Esophagus muscularis mucosa (tissue), 4 donors: Measurements from ENCODE around the gene PPDPF. TPM values are rescaled to one million over a fixed set of nuclear protein-coding genes. Genes with fewer than 3 reads are reported as not detected.

ENCODE experiments used
- DNase-seq: peaks from one replicate; pipeline ENCODE4 v3.0.0-alpha.2; 2017; ENCODE audit errors: extremely low spot score
- H3K27ac ChIP-seq, 4 donors: fragments of 200-600 bp; sonication (generic); replicated peaks in 1 of 4; 1 replicate in 3 of 4; 2 replicates in 1 of 4; pipeline ENCODE4 v1.5.1; 2016 to 2019; ENCODE audit warnings: mild to moderate bottlenecking in 1 of 4
- H3K27me3 ChIP-seq, 4 donors: fragments of 200-600 bp; sonication (generic); one replicate each; pipeline versions ENCODE4 v1.5.1 to v1.6.0; 2016 to 2019
- H3K36me3 ChIP-seq, 4 donors: fragments of 200-600 bp; sonication (generic); one replicate each; pipeline ENCODE4 v1.5.1; 2016 to 2019
- H3K4me1 ChIP-seq, 4 donors: fragments of 200-600 bp; sonication (generic); one replicate each; pipeline ENCODE4 v1.5.1; 2016 to 2019
- H3K4me3 ChIP-seq, 4 donors: fragments of 200-600 bp; sonication (generic); 1 replicate in 2 of 4; 2 replicates in 2 of 4; pipeline ENCODE4 v1.5.1; 2016 to 2019; ENCODE audit warnings: mild to moderate bottlenecking in 4 of 4, moderate library complexity in 1 of 4
- H3K9me3 ChIP-seq, 4 donors: fragments of 200-600 bp; sonication (generic); 1 replicate in 3 of 4; 2 replicates in 1 of 4; pipeline ENCODE4 v1.5.1; 2016 to 2019
- CTCF ChIP-seq, 3 experiments: fragments of 200-600 bp in 2 of 3; fragments of 450-650 bp in 1 of 3; sonication (generic) in 2 of 3; IDR thresholded peaks; one replicate each; pipeline ENCODE4 v1.5.1; 2017 to 2019; ENCODE audit warnings: antibody characterized with exemption in 3 of 3, mild to moderate bottlenecking in 2 of 3, moderate library complexity in 1 of 3
- EP300 ChIP-seq: sonication (generic); formaldehyde crosslinking; IDR thresholded peaks from one replicate; pipeline ENCODE4 v1.6.1; 2017; ENCODE audit warnings: antibody characterized with exemption
- POLR2A ChIP-seq: fragments of 450-650 bp; IDR thresholded peaks from one replicate; pipeline ENCODE4 v1.6.1; 2017; ENCODE audit warnings: antibody characterized with exemption, moderate library complexity, mild to moderate bottlenecking, low read depth
- POLR2AphosphoS5 ChIP-seq, 2 donors: sonication (generic); formaldehyde crosslinking; IDR thresholded peaks; one replicate each; pipeline ENCODE4 v1.6.1; 2017; ENCODE audit warnings: antibody characterized with exemption in 2 of 2
- WGBS: methylation state at CpG from one replicate; pipeline ENCODE4 v1.1.5; 2018; 5-methylcytosine and 5-hydroxymethylcytosine counted together
- intact Hi-C: fragments of 100-400 bp; cut with DNase I; formaldehyde crosslinking; loops from one replicate; pipeline ENCODE4 v1.15.1; 2023
- total RNA-seq, 4 donors: library from RNA; depleted of rRNA; stranded (reverse); fragments of >200 nt; gene quantifications; one replicate each; pipeline versions ENCODE4 v1.1.0 to v1.2.1, GENCODE V29; 2016

The PPDPF gene
- total RNA-seq, 4 donors from 2014 or later, result 150 to 291 (median 270) TPM

GRCh38 chr20:63547725-63548480, 27.3 kb downstream of the PPDPF start, which contains the start of gene SRMS:
Gene SRMS (minus strand): TSS chr20:63547749. CDS start chr20:63547463, 286 bp downstream.
- Histone ChIP-seq H3K4me1 (peaks cover 0 to 8% (median 4%) of the 10 kb centered on the region in 4 donors), H3K36me3 (no peaks in the 10 kb centered on the region), H3K9me3 (no peaks in the 10 kb centered on the region), H3K27me3 (peaks cover 0 to 76% (median 15%) of the 10 kb centered on the region in 4 donors), H3K27ac (no peak within 1 kb of the TSS), H3K4me3 (no peak within 1 kb of the TSS)
- TF ChIP-seq CTCF (IDR thresholded peaks at IDR 0.05) (no peak), POLR2AphosphoS5 (IDR thresholded peaks at IDR 0.05) (no peak), EP300 (no peak), POLR2A (no peak)
- intact Hi-C loops, result no loop called here
- no peak for DNase-seq
- WGBS, result 72% methylated on average over 6 of the region's 35 CpGs

DNA sequence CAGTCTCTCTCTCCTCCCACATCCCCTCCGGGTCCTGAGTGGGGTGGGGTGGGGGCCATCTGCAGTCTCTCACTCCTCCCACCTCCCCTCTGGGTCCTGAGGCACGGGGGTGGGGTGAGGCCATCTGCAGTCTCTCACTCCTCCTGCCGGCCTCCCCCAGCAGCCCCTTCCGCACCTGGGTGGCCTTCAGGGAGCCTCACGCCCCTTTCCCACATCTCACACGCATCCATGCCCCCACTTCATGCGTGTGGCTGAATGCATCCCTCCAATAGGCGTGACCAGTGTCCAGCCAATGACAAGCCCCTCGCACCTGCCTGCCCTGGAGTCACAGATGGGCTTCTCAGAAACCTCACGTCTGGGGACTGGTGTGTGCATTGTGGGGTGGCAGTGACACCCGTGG, 28.0 kb downstream of the PPDPF start:
- peaks cover 0 to 83% (median 20%) of the 10 kb centered on the region in 4 donors for H3K27me3 ChIP-seq
- H3K4me3 ChIP-seq, result no peak overlapping the region
- intact Hi-C loops, result no loop called here
- no peaks in the 10 kb centered on the region for H3K36me3 ChIP-seq
- H3K4me1 ChIP-seq, result peaks cover 1 to 14% (median 11%) of the 10 kb centered on the region in 4 donors
- DNase-seq, result no peak
- no peaks in the 10 kb centered on the region for H3K9me3 ChIP-seq
- no peak overlapping the region for H3K27ac ChIP-seq
- 31% methylated on average over 10 of the region's 11 CpGs for WGBS
- TF ChIP-seq EP300, result no peak
- no peak for TF ChIP-seq POLR2A
- TF ChIP-seq CTCF (IDR thresholded peaks at IDR 0.05), result no peak
- no peak for TF ChIP-seq POLR2AphosphoS5 (IDR thresholded peaks at IDR 0.05)

DNA sequence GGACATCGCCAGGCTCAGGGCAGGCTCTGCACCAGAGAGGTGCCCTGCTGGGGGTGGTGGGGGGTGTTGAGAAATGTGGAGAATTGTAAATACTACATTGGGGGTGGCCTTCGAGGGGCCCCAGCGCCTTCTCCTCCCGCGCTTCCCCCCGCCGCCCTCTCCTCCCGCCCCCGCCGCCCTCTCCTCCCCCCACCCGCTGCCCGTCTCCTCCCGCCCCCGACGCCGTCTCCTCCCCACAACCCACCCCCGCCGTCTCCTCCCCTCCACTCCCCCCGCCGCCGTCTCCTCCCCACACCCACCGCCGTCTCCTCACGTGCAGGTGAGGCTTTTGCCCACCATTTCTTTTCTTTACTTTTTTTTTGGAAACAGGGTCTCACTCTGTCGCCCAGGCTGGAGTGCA, 28.5 kb downstream of the PPDPF start:
- 14% methylated on average over 16 of the region's 25 CpGs for WGBS
- H3K27ac ChIP-seq, result no peak overlapping the region
- H3K4me3 ChIP-seq, result no peak overlapping the region
- peaks cover 6 to 19% (median 15%) of the 10 kb centered on the region in 4 donors for H3K4me1 ChIP-seq
- no peak for TF ChIP-seq POLR2AphosphoS5 (IDR thresholded peaks at IDR 0.05)
- no peak for TF ChIP-seq EP300
- TF ChIP-seq CTCF (IDR thresholded peaks at IDR 0.05), result no peak
- no peak for TF ChIP-seq POLR2A
- peaks cover 0 to 87% (median 25%) of the 10 kb centered on the region in 4 donors for H3K27me3 ChIP-seq
- H3K36me3 ChIP-seq, result no peaks in the 10 kb centered on the region
- intact Hi-C loops, result no loop called here
- no peak for DNase-seq
- H3K9me3 ChIP-seq, result no peaks in the 10 kb centered on the region

- H3K36me3 ChIP-seq, result no peaks in the 10 kb centered on the region
- no peaks in the 10 kb centered on the region for H3K9me3 ChIP-seq
- H3K4me1 ChIP-seq, result peaks cover 12 to 26% (median 22%) of the 10 kb centered on the region in 4 donors
- no peak overlapping the region for H3K27ac ChIP-seq
- 88% methylated on average over 18 of the region's 18 CpGs for WGBS
- no peak overlapping the region for H3K4me3 ChIP-seq
- intact Hi-C loops, result no loop called here
- peaks cover 0 to 90% (median 26%) of the 10 kb centered on the region in 4 donors for H3K27me3 ChIP-seq
- no peak for DNase-seq
- no peak for TF ChIP-seq POLR2A
- TF ChIP-seq POLR2AphosphoS5 (IDR thresholded peaks at IDR 0.05), result no peak
- no peak for TF ChIP-seq CTCF (IDR thresholded peaks at IDR 0.05)
- TF ChIP-seq EP300, result no peak
Observed at GRCh38 chr20:63549679-63550282, 29.2 kb downstream of the PPDPF start.
